Thyroid gland (tissue), 4 donors: ENCODE measurements around the gene FRAS1. TPM values are rescaled to one million over a fixed set of nuclear protein-coding genes. Genes with fewer than 3 reads are reported as not detected.

Experiments
- DNase-seq, 2 donors: peaks; one replicate each; pipeline ENCODE4 v3.0.0-alpha.2; 2019
- H3K27ac ChIP-seq, 3 donors: fragments of 200-600 bp; sonication (generic); 1 replicate in 2 of 3; 2 replicates in 1 of 3; pipeline ENCODE4 v1.5.1; 2016 to 2019; ENCODE audit warnings: mild to moderate bottlenecking in 1 of 3, moderate library complexity in 1 of 3
- H3K27me3 ChIP-seq: fragments of 200-600 bp; sonication (generic); one replicate; pipeline ENCODE4 v1.5.1; 2019
- H3K36me3 ChIP-seq, 2 donors: fragments of 200-600 bp; sonication (generic); one replicate each; pipeline ENCODE4 v1.5.1; 2016 to 2019
- H3K4me1 ChIP-seq, 2 donors: fragments of 200-600 bp; sonication (generic); one replicate each; pipeline ENCODE4 v1.5.1; 2017 to 2019
- H3K4me3 ChIP-seq, 3 donors: fragments of 200-600 bp; sonication (generic); replicated peaks in 1 of 3; 1 replicate in 2 of 3; 2 replicates in 1 of 3; pipeline ENCODE4 v1.5.1; 2016; ENCODE audit warnings: mild to moderate bottlenecking in 1 of 3
- H3K9me3 ChIP-seq: fragments of 200-600 bp; sonication (generic); one replicate; pipeline ENCODE4 v1.5.1; 2017
- CTCF ChIP-seq, 6 experiments: fragments of 200-600 bp in 3 of 6; fragments of 450-650 bp in 3 of 6; sonication (generic) in 3 of 6; IDR thresholded peaks; one replicate each; pipeline ENCODE4 v1.5.1; 2016 to 2019; ENCODE audit warnings: antibody characterized with exemption in 6 of 6, mild to moderate bottlenecking in 2 of 6, inconsistent platforms in 1 of 6, moderate library complexity in 1 of 6
- POLR2A ChIP-seq, 2 donors: fragments of 450-650 bp; IDR thresholded peaks; one replicate each; pipeline ENCODE4 v1.6.1; 2017; ENCODE audit warnings: antibody characterized with exemption in 2 of 2, mild to moderate bottlenecking in 2 of 2, moderate library complexity in 1 of 2
- WGBS, 2 donors: methylation state at CpG; one replicate each; pipeline ENCODE4 v1.1.5; 2017; 5-methylcytosine and 5-hydroxymethylcytosine counted together
- intact Hi-C: fragments of 100-400 bp; cut with DNase I; formaldehyde crosslinking; loops from one replicate; pipeline ENCODE4 v1.15.1; 2023
- total RNA-seq, 4 donors: library from RNA; depleted of rRNA; stranded (reverse); fragments of >200 nt; gene quantifications; one replicate each; pipeline ENCODE4 v1.2.3, GENCODE V29; 2016

Gene FRAS1
- total RNA-seq, 4 donors from 2014 or later, result 25.4 to 42.3 (median 31.7) TPM

- no peaks in the 10 kb centered on the region for H3K9me3 ChIP-seq
- intact Hi-C loops, result no loop called here
- no peaks in the 10 kb centered on the region for H3K4me1 ChIP-seq
- H3K27me3 ChIP-seq, result no peaks in the 10 kb centered on the region
- TF ChIP-seq CTCF (IDR thresholded peaks at IDR 0.05) (no peak), POLR2A (IDR thresholded peaks at IDR 0.05) (no peak)
- peaks cover 0 to 10% of the 10 kb centered on the region in 2 donors for H3K36me3 ChIP-seq
- no peak overlapping the region for H3K4me3 ChIP-seq
- H3K27ac ChIP-seq, result no peak overlapping the region
- WGBS, 2 donors, result 2 to 4% methylated on average over 1 of the region's 1 CpG
- no peak for DNase-seq
These were observed 420.2 kb downstream of the FRAS1 start for GRCh38 chr4:78477276-78477675.

- H3K27me3 ChIP-seq, result no peaks in the 10 kb centered on the region
- TF ChIP-seq CTCF (IDR thresholded peaks at IDR 0.05), result no peak
- no peak for TF ChIP-seq POLR2A (IDR thresholded peaks at IDR 0.05)
- no peaks in the 10 kb centered on the region for H3K9me3 ChIP-seq
- DNase-seq, result no peak
- intact Hi-C loops, result no loop called here
- H3K36me3 ChIP-seq, result peaks cover 0 to 13% of the 10 kb centered on the region in 2 donors
- H3K4me3 ChIP-seq, result no peak overlapping the region
- no peak overlapping the region for H3K27ac ChIP-seq
- H3K4me1 ChIP-seq, result no peaks in the 10 kb centered on the region
These were observed 421.4 kb downstream of the FRAS1 start for GRCh38 chr4:78478523-78478922.

DNA sequence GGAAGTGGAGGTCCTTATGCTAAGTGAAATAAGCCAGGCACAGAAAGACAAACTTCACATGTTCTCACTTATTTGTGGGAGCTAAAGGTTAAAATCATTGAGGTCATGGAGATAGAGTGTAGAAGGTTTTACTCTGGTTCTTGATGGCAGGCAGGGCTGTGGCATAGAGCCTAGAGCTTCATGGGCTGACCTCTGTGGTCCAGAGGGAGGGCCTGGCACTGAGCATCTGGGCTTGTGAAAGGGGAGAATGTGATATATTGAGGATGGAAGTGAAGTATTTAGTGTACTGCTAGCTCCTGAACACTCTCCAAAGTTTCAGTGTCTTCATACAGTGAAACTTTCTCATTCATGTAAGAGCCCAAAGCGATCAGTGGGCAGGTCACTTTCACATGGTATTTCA lies 423.2 kb downstream of the FRAS1 start:
- DNase-seq, result no peak
- Histone ChIP-seq H3K36me3 (peaks cover 0 to 13% of the 10 kb centered on the region in 2 donors), H3K4me1 (no peaks in the 10 kb centered on the region), H3K27me3 (no peaks in the 10 kb centered on the region), H3K9me3 (no peaks in the 10 kb centered on the region), H3K27ac (no peak overlapping the region), H3K4me3 (no peak overlapping the region)
- WGBS, 2 donors, result 95 to 100% methylated on average over 1 of the region's 1 CpG
- no peak for TF ChIP-seq CTCF (IDR thresholded peaks at IDR 0.05)
- no peak for TF ChIP-seq POLR2A (IDR thresholded peaks at IDR 0.05)
- intact Hi-C loops, result no loop called here

- Histone ChIP-seq H3K4me3 (no peak overlapping the region), H3K36me3 (peaks cover 0 to 13% of the 10 kb centered on the region in 2 donors), H3K4me1 (no peaks in the 10 kb centered on the region), H3K9me3 (no peaks in the 10 kb centered on the region), H3K27ac (no peak overlapping the region), H3K27me3 (no peaks in the 10 kb centered on the region)
- intact Hi-C loops, result no loop called here
- no peak for DNase-seq
- 84 to 91% methylated on average over 1 of the region's 1 CpG for WGBS, 2 donors
- TF ChIP-seq CTCF (IDR thresholded peaks at IDR 0.05) (no peak), POLR2A (IDR thresholded peaks at IDR 0.05) (no peak)
These were observed 424.1 kb downstream of the FRAS1 start for GRCh38 chr4:78481180-78481579.

DNA sequence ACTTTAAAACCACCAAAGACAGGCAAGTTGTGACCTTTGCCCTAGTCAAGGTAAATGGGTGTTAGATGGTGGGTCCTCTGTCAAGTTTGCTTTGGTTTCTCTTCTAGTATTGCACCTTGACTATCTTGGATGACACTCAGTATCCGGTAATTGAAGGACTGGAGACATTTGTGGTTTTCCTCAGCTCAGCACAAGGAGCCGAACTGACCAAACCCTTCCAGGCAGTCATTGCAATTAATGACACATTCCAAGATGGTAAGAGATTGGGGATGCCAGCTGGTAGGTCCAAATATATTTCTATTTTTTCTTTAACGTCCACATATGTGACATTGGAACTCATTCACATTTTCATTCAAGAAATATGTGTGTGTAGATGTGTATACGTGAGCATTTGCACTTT lies 425.2 kb downstream of the FRAS1 start:
- Histone ChIP-seq H3K4me3 (no peak overlapping the region), H3K36me3 (peaks cover 0 to 13% of the 10 kb centered on the region in 2 donors), H3K4me1 (no peaks in the 10 kb centered on the region), H3K27me3 (no peaks in the 10 kb centered on the region), H3K27ac (no peak overlapping the region), H3K9me3 (no peaks in the 10 kb centered on the region)
- WGBS, 2 donors, result 70 to 92% methylated on average over 4 of the region's 4 CpGs
- no peak for TF ChIP-seq POLR2A (IDR thresholded peaks at IDR 0.05)
- TF ChIP-seq CTCF (IDR thresholded peaks at IDR 0.05), result no peak
- DNase-seq, result no peak
- intact Hi-C loops, result no loop called here
